Activated CD4-positive, alpha-beta T cell treated with anti-CD3 and anti-CD28 coated beads for 48 hours (primary cell): Measurements from ENCODE around the gene PROSER3.

Source experiments
- DNase-seq: peaks from one replicate; pipeline ENCODE4 v3.0.0-alpha.2; 2020

PROSER3 gene

GRCh38 chr19:35739275-35740107, 18.5 kb upstream of the PROSER3 start:
- DNase-seq: no peak

- DNase-seq: no peak
Measured at GRCh38 chr19:35740108-35740422, 17.9 kb upstream of the PROSER3 start.

- DNase-seq: peak; percentile 98
Measured at GRCh38 chr19:35740423-35741202, 17.4 kb upstream of the PROSER3 start.

DNA sequence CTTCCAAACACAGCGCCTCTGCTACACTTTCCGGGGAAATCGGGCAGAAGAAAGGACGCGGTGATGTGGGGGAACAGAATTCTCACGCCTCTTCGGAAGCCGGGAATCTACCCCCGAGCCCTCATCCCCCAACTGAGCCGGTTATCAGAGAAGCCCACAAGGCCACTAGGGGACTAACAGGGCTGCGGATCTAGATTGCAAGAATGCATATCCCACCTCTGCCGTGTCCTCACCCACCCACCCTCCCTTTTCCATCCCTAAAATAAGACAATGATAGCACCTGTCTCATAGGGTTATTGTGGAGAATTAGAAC, 16.8 kb upstream of the PROSER3 start:
- no peak for DNase-seq

DNA sequence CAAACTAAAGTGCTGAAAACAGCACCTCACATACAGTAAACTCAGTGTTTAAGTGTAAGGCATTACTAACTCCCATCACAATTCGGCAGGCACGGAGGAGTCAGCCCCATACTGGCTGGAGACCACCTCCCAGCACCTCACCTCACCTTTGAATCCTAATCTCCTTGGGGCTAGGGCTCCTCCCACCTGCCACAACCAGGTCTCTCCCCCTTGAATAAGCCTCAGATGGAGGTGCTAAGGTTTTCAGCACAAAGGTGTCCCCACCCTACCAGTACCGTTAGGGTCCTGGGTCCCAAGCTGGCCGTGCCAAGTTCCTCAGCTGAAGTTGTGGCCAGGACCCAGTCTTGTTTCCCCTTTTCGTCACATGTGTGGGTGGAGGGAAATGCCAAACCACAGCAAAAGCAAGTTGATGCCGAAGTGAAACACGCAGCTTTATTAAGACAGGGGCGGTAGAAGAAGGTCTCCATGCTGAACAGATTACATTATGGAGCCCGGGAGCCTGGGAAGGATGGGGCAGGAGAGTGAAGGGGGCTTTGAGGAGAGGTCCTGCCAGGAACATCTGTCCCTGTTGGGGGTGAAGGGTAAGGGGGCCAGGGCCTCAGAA, 15.8 kb upstream of the PROSER3 start, which contains the start of gene IGFLR1:
IGFLR1 (minus strand) TSS at position 332 of the 604 bp plus-strand sequence. CDS start 1,272 bp downstream, outside the sequence.
- DNase-seq: peak; percentile 82

DNA sequence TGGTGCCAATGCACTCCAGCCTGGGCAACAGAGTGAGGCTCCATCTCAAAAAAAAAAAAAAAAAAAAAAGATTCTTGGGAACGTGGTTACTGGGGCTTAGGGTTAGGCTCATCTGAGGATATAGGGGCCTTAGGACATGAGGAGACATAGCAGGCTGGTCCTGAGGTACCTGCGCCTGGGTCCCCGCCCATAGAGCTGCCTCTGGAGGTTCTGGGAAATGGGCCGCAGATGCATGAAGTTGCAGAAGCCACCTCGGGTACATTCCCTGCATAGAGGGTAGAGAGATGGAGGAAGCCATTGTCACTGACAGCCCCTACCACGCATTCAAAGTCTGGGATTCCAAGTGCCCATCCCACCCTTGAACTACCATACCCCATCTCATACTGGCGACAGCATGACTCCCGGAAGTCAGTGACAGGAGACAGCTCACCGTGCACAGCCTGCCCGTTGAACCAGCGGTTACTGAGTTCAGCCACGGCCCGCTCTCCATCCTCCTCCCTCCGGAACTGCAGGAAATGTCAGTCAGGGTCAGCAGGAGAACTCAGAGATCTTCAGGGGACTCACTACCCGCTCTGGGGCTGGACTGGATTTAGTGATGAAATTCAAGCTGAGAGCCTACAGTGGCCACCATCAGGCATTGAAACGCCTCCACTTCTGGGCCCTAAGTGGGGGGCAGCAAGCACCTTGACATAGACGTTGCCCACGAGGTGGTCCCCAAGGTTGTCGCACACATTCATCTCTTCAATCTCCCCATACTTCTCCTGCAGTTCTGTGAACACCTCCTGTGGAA, 14.1 kb upstream of the PROSER3 start:
- no peak for DNase-seq

DNA sequence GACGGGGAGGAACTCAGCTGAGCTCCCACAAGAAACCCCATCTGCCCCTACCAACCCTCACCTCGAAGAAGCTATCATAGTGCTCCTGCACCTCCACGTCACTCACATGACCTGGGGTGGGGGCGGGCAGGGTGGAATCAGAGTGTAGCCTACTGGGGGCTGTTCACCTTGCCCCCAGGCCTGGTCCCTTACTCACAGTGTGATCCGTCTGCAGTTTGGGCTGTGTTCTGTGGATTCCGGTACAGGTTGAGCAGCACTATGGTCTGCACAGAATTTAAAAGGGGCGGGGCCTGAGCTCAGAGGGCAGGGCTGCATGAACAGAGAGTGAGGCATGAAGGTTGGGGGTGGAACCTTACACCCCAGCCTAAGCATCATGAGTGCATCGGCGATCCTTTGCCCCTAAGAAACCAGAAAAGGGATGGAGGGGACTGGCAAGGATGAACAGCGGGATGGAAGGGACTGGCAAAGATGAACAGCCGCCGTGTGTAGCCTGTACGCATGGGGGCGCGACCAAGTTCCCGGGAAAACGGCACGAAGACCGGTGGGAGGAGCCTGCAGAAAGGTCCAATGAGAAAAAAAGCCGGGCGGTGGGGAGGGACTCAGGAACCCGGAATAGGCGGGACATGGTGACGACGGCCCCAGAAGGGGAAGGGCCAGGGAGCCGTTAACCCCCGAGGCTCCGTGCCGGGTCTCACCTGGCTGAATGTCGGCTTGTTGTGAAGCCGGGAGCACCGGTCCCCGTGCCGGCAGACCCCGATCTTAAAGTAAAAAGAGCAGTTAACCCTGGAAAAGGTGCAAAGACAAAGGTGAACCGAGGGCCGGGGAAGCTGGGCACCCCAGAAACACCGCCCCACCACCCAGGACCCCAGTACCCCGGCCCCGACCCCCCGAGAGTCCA, 13.3 kb upstream of the PROSER3 start:
- peak; percentile 95 for DNase-seq

- peak; percentile 96 for DNase-seq
Measured at GRCh38 chr19:35745328-35746086, 12.5 kb upstream of the PROSER3 start, which contains the start of the genes PSENEN and U2AF1L4. PSENEN (plus strand) TSS chr19:35745651; CDS start chr19:35745931, 280 bp downstream. U2AF1L4 (minus strand) TSS chr19:35745418; CDS start chr19:35745391, 27 bp downstream.

GRCh38 chr19:35746087-35746462, 11.9 kb upstream of the PROSER3 start:
- DNase-seq: no peak

DNA sequence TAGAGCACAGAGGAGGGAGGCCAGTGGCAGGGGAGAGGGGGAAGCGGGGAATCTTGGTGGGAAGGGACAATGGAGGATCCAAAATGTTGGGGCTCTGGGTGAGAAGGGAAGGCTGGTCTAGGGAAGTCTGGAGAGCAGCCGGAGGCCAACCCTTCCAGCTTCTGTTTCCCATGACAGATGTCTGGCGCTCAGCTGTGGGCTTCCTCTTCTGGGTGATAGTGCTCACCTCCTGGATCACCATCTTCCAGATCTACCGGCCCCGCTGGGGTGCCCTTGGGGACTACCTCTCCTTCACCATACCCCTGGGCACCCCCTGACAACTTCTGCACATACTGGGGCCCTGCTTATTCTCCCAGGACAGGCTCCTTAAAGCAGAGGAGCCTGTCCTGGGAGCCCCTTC, 11.4 kb upstream of the PROSER3 start:
- no peak for DNase-seq

- DNase-seq: peak; percentile 99
Measured at GRCh38 chr19:35748106-35749020, 9.6 kb upstream of the PROSER3 start, which contains the start of gene LIN37. LIN37 (plus strand) TSS chr19:35748576; CDS start chr19:35748725, 149 bp downstream.

GRCh38 chr19:35750167-35750566, 7.8 kb upstream of the PROSER3 start:
- no peak for DNase-seq

DNA sequence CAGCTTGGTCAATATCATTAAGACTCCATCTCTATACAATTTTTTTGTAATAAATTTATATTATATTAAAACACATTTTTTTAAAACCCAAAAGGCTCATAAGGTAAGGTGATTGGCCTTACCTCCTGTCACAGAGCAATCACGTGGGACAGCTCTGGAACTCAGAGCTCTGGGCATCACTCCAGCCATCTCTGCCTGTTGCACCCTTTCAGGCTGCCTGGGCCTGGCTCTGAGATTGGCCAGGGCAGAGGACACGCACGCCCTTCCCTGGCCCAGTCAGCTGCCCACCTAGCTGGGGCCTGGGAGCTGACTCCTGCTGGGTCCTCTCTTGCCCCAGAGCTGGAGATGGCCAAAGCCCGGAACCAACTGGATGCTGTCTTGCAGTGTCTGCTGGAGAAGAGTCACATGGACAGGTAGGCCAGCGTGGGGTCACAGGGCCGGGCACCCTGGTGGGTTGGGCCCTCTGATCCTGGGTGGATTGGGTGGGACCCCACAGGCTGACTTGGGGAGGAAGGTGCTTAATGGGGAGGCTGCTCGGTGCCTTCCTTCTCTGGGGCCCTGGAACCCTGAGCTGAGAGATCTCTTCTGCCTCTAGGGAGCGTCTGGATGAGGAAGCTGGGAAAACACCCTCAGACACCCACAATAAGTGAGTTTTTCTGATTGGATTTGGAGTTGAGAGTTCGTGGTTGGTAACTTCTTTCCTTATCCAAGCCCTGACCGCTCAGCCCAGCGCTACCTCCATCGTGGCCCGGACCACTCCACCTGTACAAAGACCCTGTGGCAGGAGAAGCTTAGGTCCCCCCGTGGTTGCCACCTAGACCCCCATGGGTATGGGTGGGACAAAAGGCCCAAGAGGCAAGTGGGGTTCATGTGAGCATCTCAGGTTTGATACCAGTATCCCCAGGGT, 5.9 kb upstream of the PROSER3 start:
- DNase-seq: no peak

DNA sequence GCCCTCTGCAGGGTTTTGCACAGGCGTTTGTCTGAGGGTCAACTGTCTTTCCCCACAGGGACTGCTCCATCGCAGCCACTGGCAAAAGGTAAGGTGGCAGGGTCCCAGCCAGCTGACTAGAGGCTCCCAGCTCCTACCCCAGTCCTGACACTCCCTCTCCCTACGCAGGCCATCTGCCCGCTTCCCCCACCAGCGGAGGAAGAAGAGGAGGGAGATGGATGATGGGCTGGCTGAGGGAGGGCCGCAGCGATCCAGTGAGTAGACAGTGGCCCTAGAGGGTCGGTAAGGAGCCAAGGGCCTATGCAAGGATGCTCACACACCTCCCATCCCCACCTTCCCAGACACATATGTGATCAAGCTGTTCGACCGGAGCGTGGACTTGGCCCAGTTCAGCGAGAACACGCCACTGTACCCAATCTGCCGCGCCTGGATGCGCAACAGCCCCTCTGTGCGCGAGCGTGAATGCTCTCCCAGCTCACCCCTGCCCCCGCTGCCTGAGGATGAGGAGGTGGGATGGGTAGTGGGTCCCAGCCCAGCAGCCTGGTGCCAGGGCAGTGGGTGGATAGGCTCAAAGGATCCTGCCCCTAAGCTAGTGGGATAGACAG, 5.1 kb upstream of the PROSER3 start:
- DNase-seq: no peak

DNA sequence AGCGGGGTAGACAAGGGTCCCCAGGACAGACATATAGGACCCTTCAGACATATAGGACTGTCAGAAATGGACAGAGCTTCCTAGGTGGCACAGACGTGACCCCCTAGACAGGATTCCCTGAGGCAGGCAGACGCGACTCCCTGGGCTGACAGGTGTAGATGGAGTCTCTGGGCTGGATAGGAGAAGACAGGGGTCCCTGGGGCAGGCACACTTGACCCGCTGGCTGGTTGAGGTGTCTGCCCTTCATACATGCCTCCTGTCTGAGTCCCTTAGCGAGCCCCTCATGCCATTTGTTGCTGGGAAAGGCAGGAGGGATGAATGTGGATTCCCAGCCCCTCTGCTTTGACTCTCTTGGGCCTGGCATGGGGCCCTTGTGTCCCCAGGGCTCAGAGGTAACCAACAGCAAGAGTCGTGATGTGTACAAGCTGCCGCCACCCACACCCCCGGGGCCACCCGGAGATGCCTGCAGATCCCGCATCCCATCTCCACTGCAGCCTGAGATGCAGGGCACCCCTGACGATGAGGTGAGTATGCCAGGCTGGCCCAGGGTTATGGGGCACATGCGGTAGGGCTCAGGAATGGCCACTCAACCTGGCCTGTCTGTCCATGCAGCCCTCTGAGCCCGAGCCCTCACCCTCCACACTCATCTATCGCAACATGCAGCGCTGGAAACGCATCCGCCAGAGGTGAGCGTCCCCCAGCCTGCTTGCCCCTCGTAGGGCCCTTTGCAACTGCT, 4.2 kb upstream of the PROSER3 start:
- DNase-seq: no peak

GRCh38 chr19:35754370-35755130, 3.4 kb upstream of the PROSER3 start:
- no peak for DNase-seq

DNA sequence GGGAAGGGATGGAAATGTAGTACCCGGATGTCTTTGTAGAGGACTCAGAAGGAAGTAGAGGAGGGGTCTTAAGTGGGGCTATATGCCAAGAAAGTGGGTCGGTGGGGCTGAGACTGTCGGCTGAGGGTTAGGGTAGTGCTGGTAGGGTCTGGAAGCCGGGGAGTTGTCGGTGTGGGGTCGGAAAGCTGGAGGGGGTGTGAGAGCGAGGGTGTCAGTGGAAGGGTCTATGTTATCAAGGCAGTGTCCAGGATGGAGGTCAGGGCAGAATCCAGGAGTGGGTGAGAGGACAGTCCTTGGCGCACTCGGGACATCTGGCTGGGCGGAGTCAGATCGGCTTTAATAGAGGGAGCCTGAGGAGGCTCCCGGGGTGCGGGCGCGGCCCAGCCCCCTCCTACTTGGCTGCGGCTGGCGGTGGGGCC, 2.8 kb upstream of the PROSER3 start:
- no peak for DNase-seq
